Calu3 (cell line): ENCODE data around the gene PLG. TPM values are rescaled to one million over a fixed set of nuclear protein-coding genes. Genes with fewer than 3 reads are reported as not detected.

Experiments used
- BruUV-seq: library from RNA; stranded (reverse); fragments of 400-500 nt; replicated peaks from 2 replicates; lab custom pipeline; 2021; lab: Mats Ljungman, UMichigan
- CTCF ChIA-PET: fragments of 300-600 bp; sonication (Branson Sonifier 250); formaldehyde crosslinking; loops from one replicate; lab custom pipeline; 2022; ENCODE audit warnings: antibody characterized with exemption; lab: Charles Lee
- DNase-seq: peaks from one replicate; pipeline ENCODE4 v3.0.0; 2022
- H3K27ac Mint-ChIP-seq: one replicate; pipeline ENCODE4 v1.8.0; 2022; ENCODE audit warnings: mixed read lengths; ENCODE audit not compliant: unreplicated experiment
- H3K27me3 Mint-ChIP-seq: one replicate; pipeline ENCODE4 v1.8.0; 2022; ENCODE audit warnings: mixed read lengths; ENCODE audit not compliant: unreplicated experiment
- H3K36me3 Mint-ChIP-seq: one replicate; pipeline ENCODE4 v1.8.0; 2022; ENCODE audit warnings: mild to moderate bottlenecking, moderate library complexity, mixed read lengths; ENCODE audit not compliant: insufficient read depth, unreplicated experiment
- H3K4me1 Mint-ChIP-seq: one replicate; pipeline ENCODE4 v1.8.0; 2022; ENCODE audit warnings: mild to moderate bottlenecking, low read depth, mixed read lengths; ENCODE audit not compliant: unreplicated experiment
- H3K4me3 Mint-ChIP-seq: one replicate; pipeline ENCODE4 v1.8.0; 2022; ENCODE audit warnings: mild to moderate bottlenecking, low read depth, moderate library complexity, mixed read lengths; ENCODE audit not compliant: unreplicated experiment
- H3K9me3 Mint-ChIP-seq: one replicate; pipeline ENCODE4 v1.8.0; 2022; ENCODE audit warnings: low read depth, mixed read lengths; ENCODE audit not compliant: unreplicated experiment
- CTCF ChIP-seq: fragments of 200-600 bp; IDR thresholded peaks from one replicate; pipeline ENCODE4 v1.8.0; 2022; ENCODE audit warnings: antibody characterized with exemption; ENCODE audit not compliant: unreplicated experiment
- intact Hi-C: fragments of 100-400 bp; cut with micrococcal nuclease; formaldehyde crosslinking; loops from one replicate; pipeline ENCODE4 v1.10.0; 2022; ENCODE audit not compliant: unreplicated experiment
- total RNA-seq: library from RNA; stranded (reverse); gene quantifications from 2 replicates; pipeline ENCODE4 v1.2.3, GENCODE V29; 2022

Gene PLG
- total RNA-seq, 1 experiment from 2014 or later, result not detected

DNA sequence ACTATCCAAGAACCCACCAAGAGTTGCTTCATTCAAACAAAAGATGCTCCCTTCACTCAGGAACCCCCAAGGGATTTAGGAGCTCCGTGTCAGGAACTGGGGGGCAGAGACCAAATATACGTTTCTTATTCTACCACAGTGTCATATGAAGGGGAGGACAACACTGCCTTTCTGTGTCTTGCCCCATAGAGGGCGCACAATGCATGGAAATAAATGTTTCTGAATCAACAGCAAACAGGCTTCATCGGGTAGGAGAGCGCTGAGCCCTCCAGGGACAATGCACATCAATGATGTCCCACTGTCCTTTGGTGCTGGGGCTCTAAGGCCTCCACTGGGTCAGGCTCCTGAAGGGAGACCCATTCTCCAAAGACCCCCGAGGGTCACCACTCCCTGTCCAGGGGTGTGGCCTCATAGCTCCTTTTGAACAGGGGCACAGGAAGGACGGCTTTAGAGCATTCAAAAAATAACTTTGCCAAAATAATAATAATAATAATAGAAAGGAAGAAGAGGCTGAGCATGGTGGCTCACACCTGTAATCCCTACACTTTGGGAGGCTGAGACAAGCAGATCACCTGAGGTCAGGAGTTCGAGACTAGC is 31.1 kb downstream of the PLG start:
- Mint-ChIP-seq H3K27ac (no peak overlapping the region), H3K9me3 (no peaks in the 10 kb centered on the region), H3K4me3 (no peak overlapping the region), H3K36me3 (no peaks in the 10 kb centered on the region), H3K27me3 (no peaks in the 10 kb centered on the region), H3K4me1 (no peaks in the 10 kb centered on the region)
- TF ChIP-seq CTCF, result peak; percentile 50
- BruUV-seq, result no TSS peak
- intact Hi-C loops, result loop anchor here (1.0 to 10.0 kb wide), 2 partner anchors 372 to 641 kb away; no protein-coding TSS in a partner anchor
- CTCF ChIA-PET, result interaction anchor here (0.7 to 1.2 kb wide), 2 partner anchors 175 to 641 kb away, joined by 3 read pairs; no protein-coding TSS in a partner anchor
- DNase-seq, result peak; percentile 63

GRCh38 chr6:160734627-160735026 is 32.6 kb downstream of the PLG start:
- H3K27ac Mint-ChIP-seq, result no peak overlapping the region
- CTCF ChIA-PET, result interaction anchor here (0.7 to 2.1 kb wide), 3 partner anchors 10 to 636 kb away, joined by 3 to 7 read pairs (median 7); no protein-coding TSS in a partner anchor
- H3K36me3 Mint-ChIP-seq, result no peaks in the 10 kb centered on the region
- BruUV-seq, result no TSS peak
- H3K9me3 Mint-ChIP-seq, result no peaks in the 10 kb centered on the region
- H3K27me3 Mint-ChIP-seq, result no peaks in the 10 kb centered on the region
- DNase-seq, result no peak
- H3K4me1 Mint-ChIP-seq, result no peaks in the 10 kb centered on the region
- H3K4me3 Mint-ChIP-seq, result no peak overlapping the region
- no peak for TF ChIP-seq CTCF
- intact Hi-C loops, result loop anchor here (10.0 kb wide), 1 partner anchor 370 kb away; no protein-coding TSS in a partner anchor

DNA sequence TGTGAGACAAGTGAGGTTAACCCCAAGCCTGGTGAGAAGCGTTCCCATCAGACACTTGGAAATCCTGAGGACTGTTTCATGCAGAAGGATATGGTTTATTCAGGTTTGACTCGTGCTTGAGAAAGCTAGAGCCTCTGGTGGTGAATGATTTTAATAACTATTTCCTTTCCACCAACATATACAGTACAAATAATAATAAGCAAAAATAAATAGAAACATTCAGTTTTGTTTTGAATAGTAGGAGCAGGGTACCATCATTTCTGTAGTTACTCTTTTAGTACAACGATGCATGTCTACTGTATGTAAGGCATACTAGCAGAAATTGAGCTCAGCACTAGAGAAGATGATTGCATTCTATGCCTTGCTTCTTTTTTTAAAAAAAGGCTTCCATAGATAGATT is 33.5 kb downstream of the PLG start:
- H3K4me3 Mint-ChIP-seq, result no peak overlapping the region
- no peak overlapping the region for H3K27ac Mint-ChIP-seq
- DNase-seq, result no peak
- BruUV-seq, result no TSS peak
- no peaks in the 10 kb centered on the region for H3K27me3 Mint-ChIP-seq
- intact Hi-C loops, result loop anchor here (10.0 kb wide), 1 partner anchor 369 kb away; no protein-coding TSS in a partner anchor
- TF ChIP-seq CTCF, result no peak
- no peaks in the 10 kb centered on the region for H3K9me3 Mint-ChIP-seq
- H3K4me1 Mint-ChIP-seq, result no peaks in the 10 kb centered on the region
- CTCF ChIA-PET, result interaction anchor here (2.1 kb wide), 1 partner anchor 635 kb away, joined by 7 read pairs; no protein-coding TSS in a partner anchor
- H3K36me3 Mint-ChIP-seq, result no peaks in the 10 kb centered on the region

- no TSS peak for BruUV-seq
- Mint-ChIP-seq H3K36me3 (no peaks in the 10 kb centered on the region), H3K4me3 (no peak overlapping the region), H3K4me1 (no peaks in the 10 kb centered on the region), H3K9me3 (no peaks in the 10 kb centered on the region), H3K27ac (no peak overlapping the region), H3K27me3 (no peaks in the 10 kb centered on the region)
- DNase-seq, result no peak
- no peak for TF ChIP-seq CTCF
- intact Hi-C loops, result loop anchor here (10.0 kb wide), 1 partner anchor 367 kb away; no protein-coding TSS in a partner anchor
- CTCF ChIA-PET, result interaction anchor here (0.5 kb wide), 1 partner anchor 317 kb away, joined by 3 read pairs; no protein-coding TSS in a partner anchor
These were observed 35.9 kb downstream of the PLG start for GRCh38 chr6:160737934-160738333.
